Activated CD8-positive, alpha-beta memory T cell treated with anti-CD3 and anti-CD28 coated beads, Interleukin-2, amount 50 U/mL, for 1 hour (primary cell): Measurements from ENCODE around the gene NGRN.
"Not testable (repeated sequence)": the region's sequence is repeated elsewhere in the genome, so short reads cannot be mapped to it uniquely, and the experiment has no call there.

ENCODE experiments used
- DNase-seq: peaks from one replicate; pipeline ENCODE4 v3.0.0-alpha.2; 2020; ENCODE audit errors: extremely low read depth

NGRN gene

GRCh38 chr15:90234096-90234988 lies 31.1 kb upstream of the NGRN start, which contains the start of gene GDPGP1:
Gene GDPGP1, plus strand, starts transcription at chr15:90234209. Its CDS starts 6,700 bp downstream, at chr15:90240909.
- no peak for DNase-seq

GRCh38 chr15:90239371-90239770 lies 26.1 kb upstream of the NGRN start:
- no peak for DNase-seq

- DNase-seq, result no peak
Observed at GRCh38 chr15:90240856-90241255, 24.6 kb upstream of the NGRN start.

- DNase-seq, result no peak
Observed at GRCh38 chr15:90241343-90242192, 23.9 kb upstream of the NGRN start.

GRCh38 chr15:90243943-90244639 lies 21.4 kb upstream of the NGRN start:
- DNase-seq, result no peak

GRCh38 chr15:90248789-90249202 lies 16.7 kb upstream of the NGRN start:
- DNase-seq, result no peak

GRCh38 chr15:90249203-90249863 lies 16.1 kb upstream of the NGRN start, which contains the start of gene TTLL13:
Gene TTLL13, plus strand, starts transcription at chr15:90249556. Its CDS starts 1,075 bp downstream, at chr15:90250631.
- DNase-seq, result no peak

GRCh38 chr15:90257776-90258175 lies 7.7 kb upstream of the NGRN start:
- DNase-seq, result no peak

GRCh38 chr15:90259524-90259923 lies 5.9 kb upstream of the NGRN start:
- no peak for DNase-seq

GRCh38 chr15:90260731-90261130 lies 4.7 kb upstream of the NGRN start:
- DNase-seq, result not testable (repeated sequence)

- no peak for DNase-seq
Observed at GRCh38 chr15:90261811-90262210, 3.7 kb upstream of the NGRN start.

GRCh38 chr15:90262426-90262825 lies 3.0 kb upstream of the NGRN start:
- no peak for DNase-seq

GRCh38 chr15:90264671-90265070 lies 801 bp upstream of the NGRN start:
- no peak for DNase-seq

GRCh38 chr15:90266061-90266431 lies 574 bp downstream of the NGRN start:
- no peak for DNase-seq

GRCh38 chr15:90266485-90266884 lies 1.0 kb downstream of the NGRN start:
- no peak for DNase-seq

GRCh38 chr15:90268415-90268814 lies 2.9 kb downstream of the NGRN start:
- DNase-seq, result no peak

GRCh38 chr15:90270502-90271150 lies 5.2 kb downstream of the NGRN start:
- DNase-seq, result no peak

GRCh38 chr15:90271459-90272166 lies 6.1 kb downstream of the NGRN start:
- DNase-seq, result no peak

- not testable (repeated sequence) for DNase-seq
Observed at GRCh38 chr15:90278467-90278866, 13.0 kb downstream of the NGRN start.

GRCh38 chr15:90280743-90281142 lies 15.3 kb downstream of the NGRN start:
- DNase-seq, result not testable (repeated sequence)
